Measurements from ENCODE around the gene MUC6. TPM values are rescaled to one million over a fixed set of nuclear protein-coding genes. Genes with fewer than 3 reads are reported as not detected.

The MUC6 gene
- total RNA-seq, 1 experiment from 2014 or later: not detected

- ChIA-PET POLR2A (ENCODE audit: low non-redundant PET) (no interaction called here), CTCF (no interaction called here)
- intact Hi-C loops (cut with micrococcal nuclease; ENCODE audit: unreplicated experiment): no loop called here
- no peak overlapping the region for H3K27ac ChIP-seq (ENCODE audit: low read depth, low read length, poor library complexity, severe bottlenecking)
- no peaks in the 10 kb centered on the region for H3K27me3 ChIP-seq (replicated peaks; ENCODE audit: insufficient read depth, low read depth, low read length, poor library complexity)
- no peak for TF ChIP-seq CTCF (conservative IDR thresholded peaks at IDR 0.05; ENCODE audit: low read depth, low read length)
- TF ChIP-seq EZH2 (IDR thresholded peaks at IDR 0.05; ENCODE audit: borderline replicate concordance, low read depth, low read length, poor library complexity, severe bottlenecking): no peak
- BruUV-seq (replicated peaks): no TSS peak
- H3K4me1 ChIP-seq (ENCODE audit: insufficient read depth, low read length, poor library complexity, severe bottlenecking): no peaks in the 10 kb centered on the region
- no peaks in the 10 kb centered on the region for H3K36me3 ChIP-seq (ENCODE audit: insufficient read depth, low read length, poor library complexity, severe bottlenecking)
- no peaks in the 10 kb centered on the region for H3K9me3 ChIP-seq (ENCODE audit: low read depth, low read length, poor library complexity, severe bottlenecking)
- H3K4me3 ChIP-seq (ENCODE audit: low read depth, low read length, poor library complexity, severe bottlenecking): no peak overlapping the region
- no peak for DNase-seq (ENCODE audit: low spot score)
Observed at GRCh38 chr11:1036931-1037330, 413 bp upstream of the MUC6 start.

- POLR2A ChIA-PET (ENCODE audit: low non-redundant PET): no interaction called here
Observed at GRCh38 chr11:1035577-1036283, 788 bp downstream of the MUC6 start.

GRCh38 chr11:1034456-1035295 lies 1.8 kb downstream of the MUC6 start:
- H3K4me3 ChIP-seq (ENCODE audit: low read depth, low read length, poor library complexity, severe bottlenecking): no peak overlapping the region
- H3K27ac ChIP-seq (ENCODE audit: low read depth, low read length, poor library complexity, severe bottlenecking): no peak overlapping the region
- no peaks in the 10 kb centered on the region for H3K9me3 ChIP-seq (ENCODE audit: low read depth, low read length, poor library complexity, severe bottlenecking)
- no peak for DNase-seq (ENCODE audit: low spot score)
- H3K4me1 ChIP-seq (ENCODE audit: insufficient read depth, low read length, poor library complexity, severe bottlenecking): no peaks in the 10 kb centered on the region
- no peaks in the 10 kb centered on the region for H3K27me3 ChIP-seq (replicated peaks; ENCODE audit: insufficient read depth, low read depth, low read length, poor library complexity)
- ChIA-PET CTCF (no interaction called here), POLR2A (ENCODE audit: low non-redundant PET) (no interaction called here)
- TF ChIP-seq EZH2 (IDR thresholded peaks at IDR 0.05; ENCODE audit: borderline replicate concordance, low read depth, low read length, poor library complexity, severe bottlenecking) (no peak), CTCF (conservative IDR thresholded peaks at IDR 0.05; ENCODE audit: low read depth, low read length) (no peak)
- intact Hi-C loops (cut with micrococcal nuclease; ENCODE audit: unreplicated experiment): no loop called here
- H3K36me3 ChIP-seq (ENCODE audit: insufficient read depth, low read length, poor library complexity, severe bottlenecking): no peaks in the 10 kb centered on the region
- BruUV-seq (replicated peaks): no TSS peak

More at GRCh38 chr11:1035577-1036283, 788 bp downstream of the MUC6 start:
- CTCF ChIA-PET: no interaction called here
- DNase-seq (ENCODE audit: low spot score): no peak
- Histone ChIP-seq H3K36me3 (ENCODE audit: insufficient read depth, low read length, poor library complexity, severe bottlenecking) (no peaks in the 10 kb centered on the region), H3K27me3 (replicated peaks; ENCODE audit: insufficient read depth, low read depth, low read length, poor library complexity) (no peaks in the 10 kb centered on the region), H3K27ac (ENCODE audit: low read depth, low read length, poor library complexity, severe bottlenecking) (no peak overlapping the region), H3K4me1 (ENCODE audit: insufficient read depth, low read length, poor library complexity, severe bottlenecking) (no peaks in the 10 kb centered on the region), H3K9me3 (ENCODE audit: low read depth, low read length, poor library complexity, severe bottlenecking) (no peaks in the 10 kb centered on the region), H3K4me3 (ENCODE audit: low read depth, low read length, poor library complexity, severe bottlenecking) (no peak overlapping the region)
- no peak for TF ChIP-seq EZH2 (IDR thresholded peaks at IDR 0.05; ENCODE audit: borderline replicate concordance, low read depth, low read length, poor library complexity, severe bottlenecking)
- TF ChIP-seq CTCF (conservative IDR thresholded peaks at IDR 0.05; ENCODE audit: low read depth, low read length): no peak
- intact Hi-C loops (cut with micrococcal nuclease; ENCODE audit: unreplicated experiment): no loop called here
- BruUV-seq (replicated peaks): no TSS peak
